SU-DHL-6 (cell line): ENCODE data around the gene BCL2.

Experiments used
- EZH2phosphoT487 ChIP-seq: fragments of 200-600 bp; sonication (generic), shearing (Covaris generic); conservative IDR thresholded peaks from 2 replicates; pipeline ENCODE4 v1.6.1; 2018; ENCODE audit warnings: mild to moderate bottlenecking, antibody characterized with exemption, low read length, moderate library complexity, mixed read lengths
- TF ChIP-seq, protein P1 (sequence below): fragments of 200-600 bp; sonication (generic); IDR thresholded peaks from one replicate; pipeline ENCODE4 v1.5.1; 2017; ENCODE audit warnings: antibody characterized with exemption, mild to moderate bottlenecking, low read length, moderate library complexity; ENCODE audit not compliant: insufficient read depth, poor library complexity, severe bottlenecking

DNA sequence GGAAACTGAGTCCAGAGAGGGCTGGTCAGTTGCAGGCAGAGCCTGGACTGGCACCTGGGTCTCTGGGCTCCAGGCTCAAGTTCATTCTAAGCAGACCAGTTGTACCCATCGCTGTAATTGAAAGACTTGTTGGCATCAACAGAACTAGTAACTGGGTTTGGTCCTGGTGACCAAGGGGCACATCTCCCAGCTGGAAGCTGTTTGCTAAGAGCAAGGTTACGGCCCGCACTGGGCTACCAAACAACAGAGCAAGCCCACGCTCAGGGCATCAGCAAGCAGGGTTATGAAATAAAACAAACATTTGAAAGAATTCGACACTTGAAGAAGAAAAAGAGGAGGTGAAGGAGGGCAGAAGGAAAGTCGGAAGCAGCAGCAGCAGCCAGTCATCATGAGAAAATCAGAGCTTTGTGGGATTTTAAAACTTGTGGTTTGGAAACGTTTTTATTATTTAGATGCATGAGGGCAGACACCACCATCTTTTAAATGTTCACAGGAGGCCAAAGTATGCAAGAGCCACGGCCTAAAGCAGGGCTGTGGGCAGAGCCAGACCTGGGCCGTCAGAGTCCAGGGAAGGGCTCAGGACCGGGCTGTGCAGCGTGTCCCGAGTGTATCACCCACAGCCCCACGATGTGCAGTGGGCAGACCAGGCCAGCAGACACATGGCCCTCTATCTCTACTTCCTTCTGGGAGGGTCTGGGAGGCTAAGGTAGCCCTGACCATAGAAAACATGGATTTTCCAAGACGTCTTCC, 220.3 kb downstream of the BCL2 start:
- TF ChIP-seq, protein P1, sequence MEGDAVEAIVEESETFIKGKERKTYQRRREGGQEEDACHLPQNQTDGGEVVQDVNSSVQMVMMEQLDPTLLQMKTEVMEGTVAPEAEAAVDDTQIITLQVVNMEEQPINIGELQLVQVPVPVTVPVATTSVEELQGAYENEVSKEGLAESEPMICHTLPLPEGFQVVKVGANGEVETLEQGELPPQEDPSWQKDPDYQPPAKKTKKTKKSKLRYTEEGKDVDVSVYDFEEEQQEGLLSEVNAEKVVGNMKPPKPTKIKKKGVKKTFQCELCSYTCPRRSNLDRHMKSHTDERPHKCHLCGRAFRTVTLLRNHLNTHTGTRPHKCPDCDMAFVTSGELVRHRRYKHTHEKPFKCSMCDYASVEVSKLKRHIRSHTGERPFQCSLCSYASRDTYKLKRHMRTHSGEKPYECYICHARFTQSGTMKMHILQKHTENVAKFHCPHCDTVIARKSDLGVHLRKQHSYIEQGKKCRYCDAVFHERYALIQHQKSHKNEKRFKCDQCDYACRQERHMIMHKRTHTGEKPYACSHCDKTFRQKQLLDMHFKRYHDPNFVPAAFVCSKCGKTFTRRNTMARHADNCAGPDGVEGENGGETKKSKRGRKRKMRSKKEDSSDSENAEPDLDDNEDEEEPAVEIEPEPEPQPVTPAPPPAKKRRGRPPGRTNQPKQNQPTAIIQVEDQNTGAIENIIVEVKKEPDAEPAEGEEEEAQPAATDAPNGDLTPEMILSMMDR: no peak
- no peak for TF ChIP-seq EZH2phosphoT487
